Measurements from ENCODE around the gene MAJIN. TPM values are rescaled to one million over a fixed set of nuclear protein-coding genes. Genes with fewer than 3 reads are reported as not detected.

Gene MAJIN
- total RNA-seq, 1 donor from 2014 or later: not detected

- peaks cover 24% of the 10 kb centered on the region for H3K36me3 Mint-ChIP-seq (ENCODE audit: low read depth)
- H3K4me3 Mint-ChIP-seq (ENCODE audit: low read depth): no peak overlapping the region
- H3K27ac Mint-ChIP-seq: no peak overlapping the region
- DNase-seq (ENCODE audit: low spot score): no peak
- H3K9me3 Mint-ChIP-seq: no peaks in the 10 kb centered on the region
- peaks cover 20% of the 10 kb centered on the region for H3K4me1 Mint-ChIP-seq (ENCODE audit: low read depth)
- intact Hi-C loops (cut with micrococcal nuclease): loop anchor here (10.0 kb wide), 2 partner anchors 138 to 202 kb away; partner anchors contain the start of genes SF1, TM7SF2 and ZNHIT2
- no peaks in the 10 kb centered on the region for H3K27me3 Mint-ChIP-seq (ENCODE audit: low read depth)
Measured at GRCh38 chr11:64913171-64913727, 58.7 kb downstream of the MAJIN start.

GRCh38 chr11:64911689-64912088, 60.2 kb downstream of the MAJIN start:
- H3K4me1 Mint-ChIP-seq (ENCODE audit: low read depth): peaks cover 11% of the 10 kb centered on the region
- peaks cover 29% of the 10 kb centered on the region for H3K36me3 Mint-ChIP-seq (ENCODE audit: low read depth)
- intact Hi-C loops (cut with micrococcal nuclease): loop anchor here (10.0 kb wide), 2 partner anchors 137 to 203 kb away; partner anchors contain the start of genes SF1, TM7SF2 and ZNHIT2
- no peak overlapping the region for H3K4me3 Mint-ChIP-seq (ENCODE audit: low read depth)
- no peak for DNase-seq (ENCODE audit: low spot score)
- no peaks in the 10 kb centered on the region for H3K27me3 Mint-ChIP-seq (ENCODE audit: low read depth)
- H3K27ac Mint-ChIP-seq: peak overlapping the region; percentile 3
- no peaks in the 10 kb centered on the region for H3K9me3 Mint-ChIP-seq

- no peak overlapping the region for H3K4me3 Mint-ChIP-seq (ENCODE audit: low read depth)
- H3K4me1 Mint-ChIP-seq (ENCODE audit: low read depth): peaks cover 6% of the 10 kb centered on the region
- H3K27me3 Mint-ChIP-seq (ENCODE audit: low read depth): no peaks in the 10 kb centered on the region
- H3K9me3 Mint-ChIP-seq: no peaks in the 10 kb centered on the region
- peaks cover 29% of the 10 kb centered on the region for H3K36me3 Mint-ChIP-seq (ENCODE audit: low read depth)
- no peak for DNase-seq (ENCODE audit: low spot score)
- H3K27ac Mint-ChIP-seq: peak overlapping the region; percentile 3
- intact Hi-C loops (cut with micrococcal nuclease): loop anchor here (10.0 kb wide), 2 partner anchors 136 to 204 kb away; partner anchors contain the start of genes SF1, TM7SF2 and ZNHIT2
Measured at GRCh38 chr11:64911142-64911541, 60.8 kb downstream of the MAJIN start.

GRCh38 chr11:64910451-64911093, 61.3 kb downstream of the MAJIN start:
- Mint-ChIP-seq H3K27me3 (ENCODE audit: low read depth) (no peaks in the 10 kb centered on the region), H3K4me1 (ENCODE audit: low read depth) (peaks cover under 1% of the 10 kb centered on the region), H3K9me3 (no peaks in the 10 kb centered on the region), H3K27ac (peak overlapping the region; percentile 52), H3K36me3 (ENCODE audit: low read depth) (peaks cover 29% of the 10 kb centered on the region), H3K4me3 (ENCODE audit: low read depth) (no peak overlapping the region)
- intact Hi-C loops (cut with micrococcal nuclease): loop anchor here (10.0 kb wide), 2 partner anchors 136 to 204 kb away; partner anchors contain the start of genes SF1, TM7SF2 and ZNHIT2
- DNase-seq (ENCODE audit: low spot score): no peak

GRCh38 chr11:64909653-64910343, 62.1 kb downstream of the MAJIN start:
- intact Hi-C loops (cut with micrococcal nuclease): loop anchor here (10.0 kb wide), 2 partner anchors 135 to 205 kb away; partner anchors contain the start of genes SF1, TM7SF2 and ZNHIT2
- Mint-ChIP-seq H3K36me3 (ENCODE audit: low read depth) (peaks cover 34% of the 10 kb centered on the region), H3K9me3 (no peaks in the 10 kb centered on the region), H3K4me1 (ENCODE audit: low read depth) (no peaks in the 10 kb centered on the region), H3K4me3 (ENCODE audit: low read depth) (no peak overlapping the region), H3K27me3 (ENCODE audit: low read depth) (no peaks in the 10 kb centered on the region), H3K27ac (no peak overlapping the region)
- no peak for DNase-seq (ENCODE audit: low spot score)

- Mint-ChIP-seq H3K27me3 (ENCODE audit: low read depth) (no peaks in the 10 kb centered on the region), H3K27ac (no peak overlapping the region), H3K9me3 (no peaks in the 10 kb centered on the region), H3K36me3 (ENCODE audit: low read depth) (peaks cover 31% of the 10 kb centered on the region), H3K4me1 (ENCODE audit: low read depth) (no peaks in the 10 kb centered on the region), H3K4me3 (ENCODE audit: low read depth) (no peak overlapping the region)
- no peak for DNase-seq (ENCODE audit: low spot score)
- intact Hi-C loops (cut with micrococcal nuclease): no loop called here
Measured at GRCh38 chr11:64908766-64909165, 63.1 kb downstream of the MAJIN start.

- intact Hi-C loops (cut with micrococcal nuclease): no loop called here
- no peaks in the 10 kb centered on the region for H3K9me3 Mint-ChIP-seq
Measured at GRCh38 chr11:64906314-64906635, 65.6 kb downstream of the MAJIN start.

GRCh38 chr11:64905516-64906313, 66.2 kb downstream of the MAJIN start:
- Mint-ChIP-seq H3K4me3 (ENCODE audit: low read depth) (no peak overlapping the region), H3K4me1 (ENCODE audit: low read depth) (no peaks in the 10 kb centered on the region), H3K27ac (no peak overlapping the region), H3K36me3 (ENCODE audit: low read depth) (peaks cover 21% of the 10 kb centered on the region), H3K27me3 (ENCODE audit: low read depth) (no peaks in the 10 kb centered on the region), H3K9me3 (no peaks in the 10 kb centered on the region)
- intact Hi-C loops (cut with micrococcal nuclease): no loop called here
- no peak for DNase-seq (ENCODE audit: low spot score)

More at GRCh38 chr11:64906314-64906635, 65.6 kb downstream of the MAJIN start:
- Mint-ChIP-seq H3K27ac (no peak overlapping the region), H3K4me1 (ENCODE audit: low read depth) (no peaks in the 10 kb centered on the region), H3K4me3 (ENCODE audit: low read depth) (no peak overlapping the region), H3K27me3 (ENCODE audit: low read depth) (no peaks in the 10 kb centered on the region), H3K36me3 (ENCODE audit: low read depth) (peaks cover 25% of the 10 kb centered on the region)
- DNase-seq (ENCODE audit: low spot score): no peak

- Mint-ChIP-seq H3K27me3 (ENCODE audit: low read depth) (no peaks in the 10 kb centered on the region), H3K36me3 (ENCODE audit: low read depth) (peaks cover 34% of the 10 kb centered on the region), H3K9me3 (no peaks in the 10 kb centered on the region), H3K4me1 (ENCODE audit: low read depth) (peaks cover 4% of the 10 kb centered on the region), H3K4me3 (ENCODE audit: low read depth) (no peak overlapping the region), H3K27ac (no peak overlapping the region)
- intact Hi-C loops (cut with micrococcal nuclease): no loop called here
- DNase-seq (ENCODE audit: low spot score): no peak
Measured at GRCh38 chr11:64903291-64903833, 68.5 kb downstream of the MAJIN start.

GRCh38 chr11:64902102-64902900, 69.6 kb downstream of the MAJIN start:
- Mint-ChIP-seq H3K9me3 (no peaks in the 10 kb centered on the region), H3K27ac (no peak overlapping the region), H3K4me3 (ENCODE audit: low read depth) (no peak overlapping the region), H3K36me3 (ENCODE audit: low read depth) (peaks cover 30% of the 10 kb centered on the region), H3K27me3 (ENCODE audit: low read depth) (no peaks in the 10 kb centered on the region), H3K4me1 (ENCODE audit: low read depth) (peaks cover 4% of the 10 kb centered on the region)
- no peak for DNase-seq (ENCODE audit: low spot score)
- intact Hi-C loops (cut with micrococcal nuclease): no loop called here

- no peak for DNase-seq (ENCODE audit: low spot score)
- Mint-ChIP-seq H3K36me3 (ENCODE audit: low read depth) (peaks cover 33% of the 10 kb centered on the region), H3K4me3 (ENCODE audit: low read depth) (no peak overlapping the region), H3K4me1 (ENCODE audit: low read depth) (peaks cover 4% of the 10 kb centered on the region), H3K27me3 (ENCODE audit: low read depth) (no peaks in the 10 kb centered on the region), H3K9me3 (no peaks in the 10 kb centered on the region), H3K27ac (no peak overlapping the region)
- intact Hi-C loops (cut with micrococcal nuclease): no loop called here
Measured at GRCh38 chr11:64900774-64901173, 71.1 kb downstream of the MAJIN start.

- Mint-ChIP-seq H3K27me3 (ENCODE audit: low read depth) (no peaks in the 10 kb centered on the region), H3K4me3 (ENCODE audit: low read depth) (no peak overlapping the region), H3K4me1 (ENCODE audit: low read depth) (peaks cover 4% of the 10 kb centered on the region), H3K36me3 (ENCODE audit: low read depth) (peaks cover 29% of the 10 kb centered on the region), H3K27ac (peak overlapping the region; percentile 85), H3K9me3 (no peaks in the 10 kb centered on the region)
- peak; percentile 22 for DNase-seq (ENCODE audit: low spot score)
- intact Hi-C loops (cut with micrococcal nuclease): no loop called here
Measured at GRCh38 chr11:64900263-64900678, 71.6 kb downstream of the MAJIN start.
